ELR (cell line): ENCODE results near the gene ZNF189.
"Not testable (repeated sequence)": the region's sequence is repeated elsewhere in the genome, so short reads cannot be mapped to it uniquely, and the experiment has no call there.

Experiments used
- DNase-seq: peaks from one replicate; pipeline ENCODE4 v3.0.0-alpha.2; 2015; ENCODE audit warnings: low read depth

ZNF189 gene

DNA sequence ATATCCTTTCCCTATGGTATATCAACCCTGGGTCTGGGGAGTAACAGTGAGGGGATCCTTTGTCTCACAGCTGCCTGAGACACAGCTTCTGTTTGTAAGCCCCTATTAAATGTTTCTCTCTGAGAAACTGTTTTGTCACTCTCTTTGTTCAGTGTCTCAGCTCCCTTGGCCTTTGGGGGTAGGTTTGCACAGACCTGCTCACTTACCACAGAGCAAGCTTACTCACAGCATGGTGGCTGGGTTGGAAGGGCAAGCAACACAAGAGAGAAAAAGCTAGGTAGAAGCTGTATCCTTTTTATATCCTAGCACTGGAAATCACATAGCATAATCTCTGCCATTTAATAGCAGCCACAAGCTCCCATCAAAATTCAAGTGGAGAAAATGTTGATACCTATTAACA lies 18.4 kb upstream of the ZNF189 start:
- no peak for DNase-seq

DNA sequence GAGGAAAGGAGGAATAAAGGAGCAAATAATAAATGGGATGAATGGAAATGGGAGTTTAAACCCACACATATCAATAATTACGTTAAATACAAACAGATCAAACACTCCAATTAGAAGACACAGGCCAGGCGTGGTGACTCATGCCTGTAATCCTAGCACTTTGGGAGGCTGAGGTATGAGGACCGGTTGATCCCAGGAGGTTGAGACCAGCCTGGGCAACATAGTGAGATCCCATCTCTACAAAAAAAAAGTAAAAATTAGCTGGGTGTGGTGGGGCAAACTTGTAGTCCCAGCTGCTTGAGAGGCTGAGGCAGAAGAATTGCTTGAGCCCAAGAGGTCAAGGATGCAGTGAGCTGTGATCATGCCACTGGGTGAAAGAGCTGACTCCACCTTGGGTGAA lies 17.5 kb upstream of the ZNF189 start:
- no peak for DNase-seq

DNA sequence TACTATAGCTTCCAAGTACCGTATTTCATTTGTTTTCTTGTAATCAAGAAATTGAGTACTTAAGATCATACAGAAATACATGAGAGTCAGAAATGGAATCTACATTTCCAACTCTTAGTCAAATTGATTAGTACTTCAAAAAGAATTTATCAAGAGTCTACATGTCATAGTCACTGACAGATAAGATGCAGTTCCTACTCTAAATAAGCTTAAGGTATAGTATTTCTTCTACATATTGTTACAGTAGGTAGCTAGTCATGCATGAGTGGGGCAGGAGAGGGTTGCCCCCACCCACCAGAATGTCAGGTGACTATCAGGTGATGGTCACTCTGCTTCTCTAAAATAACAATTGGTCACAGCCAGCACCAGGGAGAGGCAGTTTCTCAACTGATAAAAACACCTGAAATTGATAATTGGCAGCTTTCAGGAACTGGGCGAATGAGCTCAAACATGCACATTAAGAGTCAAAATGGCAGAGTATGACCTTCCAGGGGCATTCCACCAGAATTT lies 16.8 kb upstream of the ZNF189 start:
- no peak for DNase-seq

GRCh38 chr9:101383361-101383760 lies 15.3 kb upstream of the ZNF189 start:
- DNase-seq = no peak

GRCh38 chr9:101384873-101385536 lies 13.6 kb upstream of the ZNF189 start, which contains the start of gene BAAT:
Gene BAAT, minus strand, starts transcription at chr9:101385006. Its CDS starts 13,602 bp downstream, at chr9:101371404.
- DNase-seq = not testable (repeated sequence)

DNA sequence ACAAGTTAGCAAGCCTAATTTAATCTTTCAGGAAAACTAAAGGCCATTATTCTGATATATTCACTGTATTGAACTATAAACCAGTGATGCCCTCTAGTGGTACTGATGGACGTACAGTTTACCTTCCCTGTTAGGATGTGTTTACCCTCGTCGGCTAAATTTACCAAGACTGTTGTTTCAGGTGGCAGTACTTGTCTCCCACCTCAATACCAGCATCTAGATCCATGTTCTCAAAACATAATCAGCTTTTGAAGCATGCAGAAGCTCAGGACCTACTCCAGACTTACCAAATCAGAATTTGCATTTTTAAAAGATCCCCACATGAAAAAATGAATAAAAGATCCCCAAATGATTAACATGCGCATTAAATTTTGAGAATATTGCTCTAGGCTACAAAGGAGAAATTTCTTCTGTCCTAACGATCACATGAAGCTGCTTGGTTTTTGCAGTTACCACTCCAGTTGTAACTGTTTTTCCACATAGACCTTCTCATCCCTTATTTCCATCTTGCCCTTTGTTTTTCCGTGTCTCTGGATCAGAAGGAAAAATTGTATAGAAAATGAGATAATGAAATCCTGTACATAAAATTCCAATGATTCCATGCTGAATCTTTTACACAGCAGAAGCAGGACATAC lies 10.7 kb upstream of the ZNF189 start:
- peak; percentile 73 for DNase-seq

- peak; percentile 34 for DNase-seq
Measured at GRCh38 chr9:101388507-101388993, 10.1 kb upstream of the ZNF189 start.

DNA sequence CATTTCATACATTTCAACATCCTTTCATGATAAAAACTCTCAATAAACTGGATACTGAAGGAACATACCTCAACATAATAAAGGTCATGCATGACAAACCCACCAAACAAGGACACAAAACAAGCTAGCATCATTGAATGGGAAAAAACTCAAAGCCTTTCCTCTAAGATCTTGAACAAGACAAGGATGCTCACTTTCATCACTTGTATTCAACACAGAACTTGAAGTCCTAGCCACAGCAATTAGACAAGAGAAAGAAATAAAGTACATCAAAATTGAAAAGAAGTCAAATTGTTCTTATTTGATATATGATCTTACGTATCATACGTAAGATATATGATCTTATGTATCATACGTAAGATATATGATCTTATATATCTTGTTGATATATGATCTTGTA lies 5.5 kb upstream of the ZNF189 start:
- DNase-seq = no peak

- DNase-seq = no peak
Measured at GRCh38 chr9:101394687-101395086, 4.0 kb upstream of the ZNF189 start.

DNA sequence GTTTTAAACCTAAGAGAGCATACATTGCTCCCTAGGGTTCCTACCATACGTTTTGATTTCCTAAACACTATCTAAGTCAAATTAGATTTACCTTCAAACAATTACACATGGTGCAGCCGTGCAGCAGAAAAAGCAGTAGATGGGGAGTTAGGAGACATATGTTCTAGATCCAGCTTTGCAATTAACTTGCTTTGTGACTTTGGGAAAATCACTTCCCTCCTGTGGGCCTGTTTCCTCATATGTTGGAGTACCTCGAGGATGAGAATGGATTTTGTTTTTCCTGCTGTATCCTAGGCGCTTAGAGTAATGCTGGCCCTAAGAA lies 944 bp upstream of the ZNF189 start:
- peak; percentile 25 for DNase-seq

GRCh38 chr9:101398930-101399642 lies 435 bp downstream of the ZNF189 start:
- DNase-seq = no peak

DNA sequence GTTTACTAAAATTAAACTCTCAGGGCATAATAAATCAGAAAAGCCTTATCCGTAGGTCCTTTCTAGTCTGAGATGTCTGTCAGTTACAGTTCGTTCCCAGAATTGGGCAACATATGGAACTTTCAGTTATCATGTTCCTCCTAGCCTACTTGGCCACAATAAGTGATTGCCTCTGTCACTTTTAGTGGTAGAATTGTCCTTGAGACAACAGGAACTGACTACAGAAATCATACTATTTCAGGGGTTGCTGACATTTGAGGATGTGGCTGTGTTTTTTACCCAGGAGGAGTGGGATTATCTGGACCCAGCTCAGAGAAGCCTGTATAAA lies 956 bp downstream of the ZNF189 start:
- DNase-seq = peak; percentile 12

DNA sequence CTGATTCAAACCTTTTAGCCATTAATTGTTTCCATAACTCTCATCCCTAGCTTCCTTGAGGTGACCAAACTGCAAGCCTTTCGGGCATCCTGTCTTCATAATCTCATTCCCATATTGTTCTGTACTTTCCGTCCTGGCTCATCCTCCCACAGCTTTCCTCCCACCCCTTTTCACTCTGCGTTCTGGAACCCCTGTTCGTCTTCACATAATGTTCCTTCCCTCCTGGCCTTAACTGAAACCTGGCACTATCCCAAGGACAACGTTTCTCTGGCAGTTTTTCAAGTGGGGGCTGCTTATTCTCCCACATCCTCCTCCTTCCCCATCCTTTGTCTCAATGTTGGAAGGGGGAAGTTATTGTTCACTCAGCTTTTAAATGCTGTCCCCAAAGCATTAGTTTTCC lies 1.5 kb downstream of the ZNF189 start:
- DNase-seq = no peak

GRCh38 chr9:101403516-101404285 lies 5.0 kb downstream of the ZNF189 start:
- no peak for DNase-seq

- no peak for DNase-seq
Measured at GRCh38 chr9:101408374-101409078, 9.9 kb downstream of the ZNF189 start.

GRCh38 chr9:101409079-101409477 lies 10.4 kb downstream of the ZNF189 start:
- DNase-seq = peak; percentile 19

GRCh38 chr9:101414839-101415238 lies 16.2 kb downstream of the ZNF189 start:
- no peak for DNase-seq

- no peak for DNase-seq
Measured at GRCh38 chr9:101415578-101415977, 16.9 kb downstream of the ZNF189 start.

- no peak for DNase-seq
Measured at GRCh38 chr9:101417389-101417788, 18.7 kb downstream of the ZNF189 start.

DNA sequence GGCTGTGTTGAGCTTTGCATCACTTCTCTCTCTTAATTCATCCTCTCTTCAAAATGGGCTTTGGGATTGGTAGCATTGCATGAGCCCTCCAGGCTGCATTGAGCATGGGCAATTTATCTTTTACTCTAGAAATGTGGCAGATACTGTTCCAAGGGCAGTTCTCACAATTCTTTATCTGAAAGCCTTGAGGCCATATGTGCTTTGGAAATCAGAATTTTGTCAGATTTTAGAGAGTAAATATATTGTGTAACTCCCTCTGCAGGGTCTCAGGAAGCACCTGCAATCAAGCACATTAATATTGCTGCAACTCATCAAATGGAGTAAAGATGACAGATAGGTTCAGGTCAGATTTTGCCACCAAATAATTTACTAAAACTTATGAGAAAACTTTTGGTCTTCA lies 19.3 kb downstream of the ZNF189 start:
- no peak for DNase-seq

DNA sequence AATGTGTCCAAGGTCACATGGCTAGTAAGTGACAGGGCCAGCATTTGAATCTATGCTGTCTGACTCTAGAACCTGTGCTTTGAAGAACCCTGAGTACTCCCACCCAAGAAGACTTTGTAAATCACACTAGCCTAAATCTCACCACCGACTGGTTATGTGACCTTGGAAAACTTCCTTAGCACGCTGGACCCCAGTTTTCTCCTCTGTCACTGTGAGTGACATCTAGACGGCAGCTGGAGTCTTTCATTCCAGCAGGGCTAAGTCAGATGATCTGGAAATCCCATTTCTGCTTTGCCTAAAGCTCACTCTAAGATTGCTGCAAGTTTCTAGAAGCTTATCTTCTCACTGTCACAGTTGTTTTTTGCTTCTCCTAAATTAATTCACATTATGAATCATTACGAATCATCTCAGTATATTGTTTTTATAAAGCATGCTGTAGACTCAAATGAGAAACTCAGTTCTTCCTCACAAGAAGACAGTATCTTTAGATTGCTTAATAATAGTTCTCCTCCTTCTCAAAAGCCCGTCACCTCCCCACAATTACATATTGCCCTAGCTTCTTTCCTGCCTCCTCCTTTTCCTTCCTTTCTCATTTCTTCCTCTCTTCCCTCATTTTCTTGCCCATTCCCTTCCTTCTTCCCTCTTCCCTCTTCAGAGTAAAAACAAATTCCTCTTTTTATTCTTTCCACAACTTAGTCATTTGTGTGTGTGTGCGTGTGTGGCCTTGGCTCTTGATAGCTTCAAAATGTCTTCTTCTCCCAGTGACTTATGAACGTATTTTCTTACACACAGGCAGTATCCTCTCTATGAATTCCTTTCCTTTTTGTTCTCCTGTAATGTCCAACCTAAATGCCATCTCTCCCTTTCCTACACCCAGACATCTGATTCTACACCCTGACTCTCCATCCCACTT lies 20.1 kb downstream of the ZNF189 start:
- no peak for DNase-seq
